ENCODE results near the gene GABPB1.

GABPB1 gene

GRCh38 chr15:50275091-50275490 is 79.9 kb downstream of the GABPB1 start:
- no peak for TF ChIP-seq CTCF (IDR thresholded peaks at IDR 0.05; ENCODE audit: control insufficient read depth, insufficient read depth, low read depth, low read length, missing control alignments)
- H3K4me3 ChIP-seq (ENCODE audit: control insufficient read depth, low read depth, low read length), result no peak overlapping the region
- no peak for DNase-seq (ENCODE audit: low read depth)

GRCh38 chr15:50267577-50267976 is 87.4 kb downstream of the GABPB1 start:
- no peak for DNase-seq (ENCODE audit: low read depth)
- no peak for TF ChIP-seq CTCF (IDR thresholded peaks at IDR 0.05; ENCODE audit: control insufficient read depth, insufficient read depth, low read depth, low read length, missing control alignments)
- H3K4me3 ChIP-seq (ENCODE audit: control insufficient read depth, low read depth, low read length), result no peak overlapping the region

GRCh38 chr15:50265620-50266019 is 89.4 kb downstream of the GABPB1 start, which contains the start of gene HDC:
HDC (minus strand) TSS chr15:50265726; CDS start chr15:50265623, 103 bp downstream.
- no peak for TF ChIP-seq CTCF (IDR thresholded peaks at IDR 0.05; ENCODE audit: control insufficient read depth, insufficient read depth, low read depth, low read length, missing control alignments)
- H3K4me3 ChIP-seq (ENCODE audit: control insufficient read depth, low read depth, low read length), result no peak within 1 kb of the TSS
- no peak for DNase-seq (ENCODE audit: low read depth)

- no peak for TF ChIP-seq CTCF (IDR thresholded peaks at IDR 0.05; ENCODE audit: control insufficient read depth, insufficient read depth, low read depth, low read length, missing control alignments)
- H3K4me3 ChIP-seq (ENCODE audit: control insufficient read depth, low read depth, low read length), result no peak overlapping the region
- DNase-seq (ENCODE audit: low read depth), result no peak
These were observed 92.5 kb downstream of the GABPB1 start for GRCh38 chr15:50262533-50262932.

GRCh38 chr15:50261981-50262380 is 93.0 kb downstream of the GABPB1 start:
- H3K4me3 ChIP-seq (ENCODE audit: control insufficient read depth, low read depth, low read length), result no peak overlapping the region
- no peak for TF ChIP-seq CTCF (IDR thresholded peaks at IDR 0.05; ENCODE audit: control insufficient read depth, insufficient read depth, low read depth, low read length, missing control alignments)
- no peak for DNase-seq (ENCODE audit: low read depth)

- H3K4me3 ChIP-seq (ENCODE audit: control insufficient read depth, low read depth, low read length), result no peak overlapping the region
- DNase-seq (ENCODE audit: low read depth), result no peak
- TF ChIP-seq CTCF (IDR thresholded peaks at IDR 0.05; ENCODE audit: control insufficient read depth, insufficient read depth, low read depth, low read length, missing control alignments), result no peak
These were observed 94.0 kb downstream of the GABPB1 start for GRCh38 chr15:50260969-50261496.

- no peak for TF ChIP-seq CTCF (IDR thresholded peaks at IDR 0.05; ENCODE audit: control insufficient read depth, insufficient read depth, low read depth, low read length, missing control alignments)
- no peak for DNase-seq (ENCODE audit: low read depth)
- H3K4me3 ChIP-seq (ENCODE audit: control insufficient read depth, low read depth, low read length), result no peak overlapping the region
These were observed 95.7 kb downstream of the GABPB1 start for GRCh38 chr15:50259276-50259675.
